Glutamatergic neuron (in vitro differentiated cells): ENCODE measurements around the gene TOM1L2. TPM values are rescaled to one million over a fixed set of nuclear protein-coding genes. Genes with fewer than 3 reads are reported as not detected.
A peak's percentile ranks its signal among the peaks of the same experiment; 100 is the strongest.

Source experiments
- DNase-seq: peaks from one replicate; pipeline ENCODE4 v3.0.0; 2022
- H3K27ac Mint-ChIP-seq: one replicate; pipeline ENCODE4 v1.8.0; 2020; ENCODE audit warnings: mild to moderate bottlenecking, mixed read lengths, inconsistent platforms; ENCODE audit not compliant: unreplicated experiment
- H3K27me3 Mint-ChIP-seq: one replicate; pipeline ENCODE4 v1.8.0; 2020; ENCODE audit warnings: mild to moderate bottlenecking, moderate library complexity, mixed read lengths, inconsistent platforms; ENCODE audit not compliant: unreplicated experiment
- H3K36me3 Mint-ChIP-seq: one replicate; pipeline ENCODE4 v1.8.0; 2020; ENCODE audit warnings: mild to moderate bottlenecking, mixed read lengths, inconsistent platforms; ENCODE audit not compliant: unreplicated experiment
- H3K4me1 Mint-ChIP-seq: one replicate; pipeline ENCODE4 v1.8.0; 2020; ENCODE audit warnings: mild to moderate bottlenecking, low read depth, mixed read lengths, inconsistent platforms; ENCODE audit not compliant: unreplicated experiment
- H3K4me3 Mint-ChIP-seq: one replicate; pipeline ENCODE4 v1.8.0; 2020; ENCODE audit warnings: mild to moderate bottlenecking, mixed read lengths, inconsistent platforms; ENCODE audit not compliant: unreplicated experiment
- H3K9me3 Mint-ChIP-seq: one replicate; pipeline ENCODE4 v1.8.0; 2020; ENCODE audit warnings: mild to moderate bottlenecking, moderate library complexity, mixed read lengths, inconsistent platforms; ENCODE audit not compliant: unreplicated experiment
- CTCF ChIP-seq: fragments of 200-600 bp; sonication (generic); IDR thresholded peaks from one replicate; pipeline ENCODE4 v1.5.0; 2021; ENCODE audit not compliant: partially characterized antibody, unreplicated experiment
- total RNA-seq: library from RNA; stranded (reverse); fragmentation: NEBNext Ultra II Directional; extraction: Animal tissue kit (Norgen Biotek cat#: 25700); gene quantifications from one replicate; pipeline ENCODE4 v1.2.1, GENCODE V29; 2021; ENCODE audit not compliant: unreplicated experiment

TOM1L2 gene
- total RNA-seq, 1 donor from 2014 or later: 62.8 TPM

GRCh38 chr17:17812211-17813054 lies 159.8 kb downstream of the TOM1L2 start:
- H3K9me3 Mint-ChIP-seq: peaks cover 32% of the 10 kb centered on the region
- H3K27me3 Mint-ChIP-seq: peaks cover 41% of the 10 kb centered on the region
- peak; percentile 100 for TF ChIP-seq CTCF
- no peak overlapping the region for H3K4me3 Mint-ChIP-seq
- peak overlapping the region; percentile 22 for H3K27ac Mint-ChIP-seq
- H3K36me3 Mint-ChIP-seq: no peaks in the 10 kb centered on the region
- peaks cover 19% of the 10 kb centered on the region for H3K4me1 Mint-ChIP-seq
- peak; percentile 91 for DNase-seq

GRCh38 chr17:17811381-17812210 lies 160.6 kb downstream of the TOM1L2 start:
- TF ChIP-seq CTCF: no peak
- Mint-ChIP-seq H3K27ac (peak overlapping the region; percentile 64), H3K4me1 (peaks cover 21% of the 10 kb centered on the region), H3K4me3 (peak overlapping the region; percentile 63), H3K9me3 (peaks cover 32% of the 10 kb centered on the region), H3K36me3 (no peaks in the 10 kb centered on the region), H3K27me3 (peaks cover 45% of the 10 kb centered on the region)
- DNase-seq: no peak

GRCh38 chr17:17810895-17811248 lies 161.3 kb downstream of the TOM1L2 start:
- H3K4me1 Mint-ChIP-seq: peaks cover 23% of the 10 kb centered on the region
- peaks cover 4% of the 10 kb centered on the region for H3K36me3 Mint-ChIP-seq
- peaks cover 47% of the 10 kb centered on the region for H3K27me3 Mint-ChIP-seq
- H3K4me3 Mint-ChIP-seq: peak overlapping the region; percentile 74
- peaks cover 37% of the 10 kb centered on the region for H3K9me3 Mint-ChIP-seq
- peak overlapping the region; percentile 70 for H3K27ac Mint-ChIP-seq
- no peak for DNase-seq
- TF ChIP-seq CTCF: no peak

- H3K4me3 Mint-ChIP-seq: peak overlapping the region; percentile 74
Observed at GRCh38 chr17:17810084-17810894, 161.9 kb downstream of the TOM1L2 start.

More at GRCh38 chr17:17810084-17810894, 161.9 kb downstream of the TOM1L2 start:
- peak; percentile 84 for DNase-seq
- H3K9me3 Mint-ChIP-seq: peaks cover 37% of the 10 kb centered on the region
- H3K36me3 Mint-ChIP-seq: peaks cover 7% of the 10 kb centered on the region
- peaks cover 45% of the 10 kb centered on the region for H3K27me3 Mint-ChIP-seq
- no peak for TF ChIP-seq CTCF
- peaks cover 18% of the 10 kb centered on the region for H3K4me1 Mint-ChIP-seq
- peak overlapping the region; percentile 70 for H3K27ac Mint-ChIP-seq
